Measurements from ENCODE around the gene GGT7.

GGT7 gene

GRCh38 chr20:34825530-34826362, 46.9 kb downstream of the GGT7 start, which contains the start of gene NCOA6:
NCOA6 (minus strand) TSS chr20:34825651; CDS start chr20:34782355, 43,296 bp downstream.
- peak within 1 kb of the TSS; percentile 98 for H3K27ac ChIP-seq (ENCODE audit: extremely low read depth, low read depth, low read length)
- ChIA-PET POLR2A (interaction anchor here (0.6 to 1.3 kb wide), 3 partner anchors 22 to 487 kb away, joined by 3 to 4 read pairs (median 3); no protein-coding TSS in a partner anchor), CTCF (interaction anchor here (0.6 to 0.7 kb wide), 3 partner anchors 151 to 551 kb away, joined by 3 to 7 read pairs (median 3); no protein-coding TSS in a partner anchor)
- no peaks in the 10 kb centered on the region; the same call in 1 of the 2 replicates for H3K4me1 ChIP-seq (ENCODE audit: control insufficient read depth, insufficient read depth, low read length)
- H3K36me3 ChIP-seq (ENCODE audit: control insufficient read depth in 2 of 2, insufficient read depth in 1 of 2, low read length in 2 of 2): no peaks in the 10 kb centered on the region
- H3K4me3 ChIP-seq (ENCODE audit: low read depth, low read length): peak within 1 kb of the TSS; percentile 96
- no peaks in the 10 kb centered on the region for H3K9me3 ChIP-seq (ENCODE audit: control insufficient read depth, insufficient read depth, low read depth, low read length)
- peak; percentile 17; the same call in 1 of the 2 replicates for TF ChIP-seq ZNF398 (tag by site-specific recombination; IDR thresholded peaks at IDR 0.05)
- 0 out of 2 replicates have a peak, but pooled peaks have one; percentile 62 for TF ChIP-seq KLF17 (tag by site-specific recombination; IDR thresholded peaks at IDR 0.05)
- peak; percentile 85 for TF ChIP-seq KLF9 (tag by site-specific recombination; IDR thresholded peaks at IDR 0.05; ENCODE audit: low read depth)
- TF ChIP-seq KLF8 (tag by site-specific recombination; IDR thresholded peaks at IDR 0.05): peak; percentile 44; the same call in 1 of the 2 replicates
- TF ChIP-seq ZNF24 (tag by site-specific recombination; IDR thresholded peaks at IDR 0.05): peak; percentile 68; the same call in 1 of the 2 replicates
- peak; percentile 42; the same call in 1 of the 2 replicates for TF ChIP-seq ZNF76 (tag by site-specific recombination; IDR thresholded peaks at IDR 0.05; ENCODE audit: borderline replicate concordance, low read depth)
- TF ChIP-seq ZNF335 (tag by site-specific recombination; conservative IDR thresholded peaks at IDR 0.05): peak; percentile 78
- 0 out of 2 replicates have a peak, but pooled peaks have one; percentile 43 for TF ChIP-seq MZF1 (tag by site-specific recombination; IDR thresholded peaks at IDR 0.05; ENCODE audit: borderline replicate concordance)
- peak; percentile 53; the same call in 1 of the 2 replicates for TF ChIP-seq ZXDB (tag by site-specific recombination; IDR thresholded peaks at IDR 0.05)
- TF ChIP-seq ZSCAN5A (tag by site-specific recombination; IDR thresholded peaks at IDR 0.05): 0 out of 2 replicates have a peak, but pooled peaks have one; percentile 10
- TF ChIP-seq ZNF280D (tag by site-specific recombination; IDR thresholded peaks at IDR 0.05): peak; percentile 41; the same call in 1 of the 2 replicates
- TF ChIP-seq GLIS1 (tag by site-specific recombination; IDR thresholded peaks at IDR 0.05): peak; percentile 39
- TF ChIP-seq ZBTB26 (tag by site-specific recombination; optimal IDR thresholded peaks at IDR 0.05): peak; percentile 62
- TF ChIP-seq ZNF692 (tag by site-specific recombination; IDR thresholded peaks at IDR 0.05): peak; percentile 33; the same call in 1 of the 2 replicates
- TF ChIP-seq ZNF664 (tag by site-specific recombination; IDR thresholded peaks at IDR 0.05): no peak
- TF ChIP-seq ZNF394 (tag by site-specific recombination; IDR thresholded peaks at IDR 0.05; ENCODE audit: borderline replicate concordance): no peak
- TF ChIP-seq ZNF239 (tag by site-specific recombination; IDR thresholded peaks at IDR 0.05): no peak
- peak; percentile 53 for TF ChIP-seq SP2 (tag by site-specific recombination; IDR thresholded peaks at IDR 0.05)
- 0 out of 2 replicates have a peak, but pooled peaks have one; percentile 46 for TF ChIP-seq ZNF610 (tag by site-specific recombination; IDR thresholded peaks at IDR 0.05; ENCODE audit: borderline replicate concordance)
- TF ChIP-seq ZNF843 (tag by site-specific recombination; IDR thresholded peaks at IDR 0.05): no peak
- TF ChIP-seq SP7 (tag by site-specific recombination; IDR thresholded peaks at IDR 0.05): peak; percentile 67
- no peak for TF ChIP-seq ZNF302 (tag by site-specific recombination; IDR thresholded peaks at IDR 0.05; ENCODE audit: low read depth)
- no peak for TF ChIP-seq PRDM1 (tag by site-specific recombination; IDR thresholded peaks at IDR 0.05)
- TF ChIP-seq ZNF175 (tag by site-specific recombination; IDR thresholded peaks at IDR 0.05): no peak

All from HEK293 (cell line).